ENCODE results near the gene DLGAP4. TPM values are rescaled to one million over a fixed set of nuclear protein-coding genes. Genes with fewer than 3 reads are reported as not detected.

Gene DLGAP4
- total and polyA plus RNA-seq, 10 of the 15 experiments (the other 5 are each of a cell fraction or from before 2014, with no cell fraction given) = 0.42 to 43.3 (median 19.0) TPM

DNA sequence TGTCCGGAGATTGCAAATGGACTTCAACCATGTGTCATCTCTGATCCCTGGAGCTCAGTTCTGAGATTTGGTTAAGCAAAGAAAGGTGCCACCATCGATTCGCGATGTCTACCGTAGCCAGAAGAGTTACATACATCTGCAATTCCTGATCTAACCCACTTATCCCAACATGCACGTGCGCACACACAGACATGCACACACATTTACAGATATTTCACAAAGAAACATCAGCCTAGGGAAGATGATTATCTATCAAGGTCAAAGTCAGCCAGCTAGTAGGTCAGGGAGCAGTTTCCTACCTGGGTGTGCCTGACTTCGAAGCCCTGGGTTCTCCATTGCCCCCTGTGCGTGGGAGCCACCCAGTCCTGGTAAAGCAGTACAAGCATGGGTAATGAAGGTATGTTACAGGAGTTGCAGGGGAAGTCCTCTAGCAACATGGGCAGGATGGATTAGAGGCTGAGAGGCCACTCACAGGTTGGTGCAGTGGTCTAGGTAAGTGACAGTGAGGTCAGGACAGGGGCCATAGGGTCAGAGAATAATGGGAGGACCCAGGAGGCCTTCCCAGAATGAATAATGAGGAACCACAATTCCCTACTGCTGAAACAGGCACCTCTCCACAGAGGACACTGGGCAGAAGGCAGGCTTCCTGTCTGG is 150.0 kb downstream of the DLGAP4 start:
- intact Hi-C loops (cut with micrococcal nuclease; ENCODE audit: unreplicated experiment) (no loop called here), in situ Hi-C loops (cut with MboI) (no loop called here)
- Histone ChIP-seq H3K27me3 (replicated peaks in 1 of 2; ENCODE audit: control insufficient read depth in 2 of 2, insufficient read depth in 2 of 2, low read length in 1 of 2) (no peaks in the 10 kb centered on the region; a peak in 1 of 4 replicates), H3K36me3 (ENCODE audit: control insufficient read depth in 2 of 2, insufficient read depth in 2 of 2, low read length in 1 of 2) (no peaks in the 10 kb centered on the region), H3K4me2 (ENCODE audit: control insufficient read depth, insufficient read depth) (no peak overlapping the region), H3K4me3 (no peak overlapping the region), H3K27ac (ENCODE audit: control insufficient read depth, insufficient read depth) (no peak overlapping the region), H2AFZ (ENCODE audit: control insufficient read depth, low read depth, low read length) (no peak overlapping the region), H4K20me1 (ENCODE audit: control insufficient read depth, insufficient read depth) (no peaks in the 10 kb centered on the region), H3K9me3 (replicated peaks; ENCODE audit: control insufficient read depth, insufficient read depth, low read length) (no peaks in the 10 kb centered on the region), H3K79me2 (ENCODE audit: control insufficient read depth, insufficient read depth, low read length) (no peaks in the 10 kb centered on the region), H3K9ac (ENCODE audit: control insufficient read depth, insufficient read depth, low read length) (no peak overlapping the region), H3K4me1 (ENCODE audit: control insufficient read depth, insufficient read depth, low read length) (peaks cover 4% of the 10 kb centered on the region)
- TF ChIP-seq CHD4 (IDR thresholded peaks at IDR 0.05) = no peak
- TF ChIP-seq, protein P1, sequence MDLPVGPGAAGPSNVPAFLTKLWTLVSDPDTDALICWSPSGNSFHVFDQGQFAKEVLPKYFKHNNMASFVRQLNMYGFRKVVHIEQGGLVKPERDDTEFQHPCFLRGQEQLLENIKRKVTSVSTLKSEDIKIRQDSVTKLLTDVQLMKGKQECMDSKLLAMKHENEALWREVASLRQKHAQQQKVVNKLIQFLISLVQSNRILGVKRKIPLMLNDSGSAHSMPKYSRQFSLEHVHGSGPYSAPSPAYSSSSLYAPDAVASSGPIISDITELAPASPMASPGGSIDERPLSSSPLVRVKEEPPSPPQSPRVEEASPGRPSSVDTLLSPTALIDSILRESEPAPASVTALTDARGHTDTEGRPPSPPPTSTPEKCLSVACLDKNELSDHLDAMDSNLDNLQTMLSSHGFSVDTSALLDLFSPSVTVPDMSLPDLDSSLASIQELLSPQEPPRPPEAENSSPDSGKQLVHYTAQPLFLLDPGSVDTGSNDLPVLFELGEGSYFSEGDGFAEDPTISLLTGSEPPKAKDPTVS (IDR thresholded peaks at IDR 0.05; ENCODE audit: low read depth, low read length) = no peak
- no peak for TF ChIP-seq DPF2 (IDR thresholded peaks at IDR 0.05)
- no peak for TF ChIP-seq SUZ12 (IDR thresholded peaks at IDR 0.05; ENCODE audit: unreplicated experiment)
- TF ChIP-seq SIN3A (IDR thresholded peaks at IDR 0.05; ENCODE audit: low read depth, low read length) = no peak
- TF ChIP-seq EGR1 (IDR thresholded peaks at IDR 0.05; ENCODE audit: borderline replicate concordance in 1 of 2, low read depth in 2 of 2, low read length in 2 of 2) = no peak
- no peak for TF ChIP-seq SMC3 (IDR thresholded peaks at IDR 0.05; ENCODE audit: borderline replicate concordance, low read length)
- TF ChIP-seq POLR2AphosphoS5 (IDR thresholded peaks at IDR 0.05; ENCODE audit: low read length) = no peak
- TF ChIP-seq FOXK2 (IDR thresholded peaks at IDR 0.05) = no peak
- no peak for TF ChIP-seq ZNF24 (IDR thresholded peaks at IDR 0.05)
- no peak for TF ChIP-seq RAD51 (IDR thresholded peaks at IDR 0.05)
- ChIA-PET SMC1A (ENCODE audit: uncharacterized antibody, unreplicated experiment) (no interaction called here), CTCF (no interaction called here), RAD21 (ENCODE audit: unreplicated experiment) (no interaction called here), POLR2A (no interaction called here)
- BruUV-seq (replicated peaks) = no TSS peak
- no peak for DNase-seq (ENCODE audit: low read depth, low spot score)
- no peak for FAIRE-seq
- WGBS (ENCODE audit: insufficient coverage, insufficient replicate concordance, low lambda C conversion rate, missing lambda C conversion rate) = 60% methylated on average over 9 of the region's 9 CpGs
- ATAC-seq = no peak

Measured in GM12878 (cell line).